GM12891 (cell line): ENCODE results near the gene MCM9.

ENCODE experiments used
- POLR2A ChIP-seq: IDR thresholded peaks from 2 replicates; pipeline ENCODE4 v1.6.1; 2011; ENCODE audit warnings: low read depth, low read length, control low read depth
- POLR2AphosphoS5 ChIP-seq: IDR thresholded peaks from 2 replicates; pipeline ENCODE4 v1.6.1; 2011; ENCODE audit warnings: low read depth, low read length, control low read depth
- SPI1 ChIP-seq: IDR thresholded peaks from 2 replicates; pipeline ENCODE4 v1.6.1; 2011; ENCODE audit warnings: low read depth, low read length, control low read depth

GRCh38 chr6:118902726-118903125, 32.2 kb downstream of the MCM9 start:
- TF ChIP-seq POLR2AphosphoS5 = no peak
- no peak for TF ChIP-seq POLR2A
- no peak for TF ChIP-seq SPI1
